Body of pancreas (tissue), 4 donors: ENCODE results near the gene CYS1. TPM values are rescaled to one million over a fixed set of nuclear protein-coding genes. Genes with fewer than 3 reads are reported as not detected.

ENCODE experiments used
- ATAC-seq: fragments of 150-250 bp; one replicate; pipeline ENCODE4 v1.9.1; 2016
- DNase-seq, 4 donors: peaks; one replicate each; pipeline ENCODE4 v3.0.0-alpha.2; 2019
- H3K27ac ChIP-seq, 4 donors: fragments of 200-600 bp; sonication (generic); 1 replicate in 3 of 4; 2 replicates in 1 of 4; pipeline versions ENCODE4 v1.5.1 to v1.6.1; 2016 to 2019; ENCODE audit warnings: mild to moderate bottlenecking in 1 of 4, mixed read lengths in 1 of 4, moderate library complexity in 1 of 4
- H3K27me3 ChIP-seq, 2 donors: fragments of 200-600 bp; sonication (generic); one replicate each; pipeline ENCODE4 v1.6.0; 2016; ENCODE audit warnings: mild to moderate bottlenecking in 1 of 2
- H3K36me3 ChIP-seq, 2 donors: fragments of 200-600 bp; sonication (generic); replicated peaks in 1 of 2; 2 replicates each; pipeline ENCODE4 v1.5.1; 2016; ENCODE audit warnings: low read depth in 2 of 2; ENCODE audit not compliant: insufficient read depth in 1 of 2
- H3K4me1 ChIP-seq: fragments of 200-600 bp; sonication (generic); one replicate; pipeline ENCODE4 v1.6.0; 2016
- H3K4me3 ChIP-seq, 2 donors: fragments of 200-600 bp; sonication (generic); 1 replicate in 1 of 2; 2 replicates in 1 of 2; pipeline ENCODE4 v1.5.1; 2016 to 2019
- H3K9me3 ChIP-seq, 3 donors: fragments of 200-600 bp; sonication (generic); 1 replicate in 2 of 3; 2 replicates in 1 of 3; pipeline ENCODE4 v1.5.1; 2016
- CTCF ChIP-seq, 7 experiments: fragments of 450-650 bp in 4 of 7; fragments of 200-600 bp in 3 of 7; sonication (generic) in 3 of 7; IDR thresholded peaks; one replicate each; pipeline ENCODE4 v1.5.1; 2016 to 2019; ENCODE audit warnings: antibody characterized with exemption in 7 of 7
- POLR2A ChIP-seq, 3 donors: fragments of 450-650 bp; IDR thresholded peaks; one replicate each; pipeline ENCODE4 v1.6.1; 2016; ENCODE audit warnings: antibody characterized with exemption in 3 of 3, mild to moderate bottlenecking in 2 of 3
- WGBS, 2 donors: methylation state at CpG; one replicate each; pipeline ENCODE4 v1.1.5; 2017; 5-methylcytosine and 5-hydroxymethylcytosine counted together
- intact Hi-C: fragments of 100-400 bp; cut with DNase I; formaldehyde crosslinking; loops from one replicate; pipeline ENCODE4 v1.15.1; 2023
- total RNA-seq, 2 donors: library from RNA; depleted of rRNA; stranded (reverse); fragments of >200 nt; gene quantifications; one replicate each; pipeline ENCODE4 v1.1.0, GENCODE V29; 2016

CYS1 gene
- total RNA-seq, 2 donors from 2014 or later: 30.4 to 36.6 TPM

GRCh38 chr2:10061221-10061925 lies 18.8 kb downstream of the CYS1 start:
- no peaks in the 10 kb centered on the region for H3K27me3 ChIP-seq
- ATAC-seq (no peak), DNase-seq (no peak)
- no peaks in the 10 kb centered on the region for H3K9me3 ChIP-seq
- no peak for TF ChIP-seq CTCF (IDR thresholded peaks at IDR 0.05)
- no peak for TF ChIP-seq POLR2A (IDR thresholded peaks at IDR 0.05)
- no peaks in the 10 kb centered on the region for H3K36me3 ChIP-seq
- H3K4me3 ChIP-seq: no peak overlapping the region
- no peak overlapping the region for H3K27ac ChIP-seq
- intact Hi-C loops: no loop called here
- H3K4me1 ChIP-seq: peaks cover 5% of the 10 kb centered on the region
- WGBS, 2 donors: 85 to 91% methylated on average over 9 of the region's 9 CpGs

GRCh38 chr2:10059552-10060335 lies 20.5 kb downstream of the CYS1 start:
- TF ChIP-seq POLR2A (IDR thresholded peaks at IDR 0.05): no peak
- TF ChIP-seq CTCF (IDR thresholded peaks at IDR 0.05): no peak
- peaks cover 11% of the 10 kb centered on the region for H3K4me1 ChIP-seq
- H3K27ac ChIP-seq: no peak overlapping the region
- intact Hi-C loops: no loop called here
- 86 to 87% methylated on average over 8 to 20 of the region's 20 CpGs for WGBS, 2 donors
- H3K9me3 ChIP-seq: no peaks in the 10 kb centered on the region
- ATAC-seq (no peak), DNase-seq (no peak)
- no peaks in the 10 kb centered on the region for H3K27me3 ChIP-seq
- no peak overlapping the region for H3K4me3 ChIP-seq
- H3K36me3 ChIP-seq: no peaks in the 10 kb centered on the region

GRCh38 chr2:10059016-10059351 lies 21.2 kb downstream of the CYS1 start:
- DNase-seq (no peak), ATAC-seq (no peak)
- H3K4me1 ChIP-seq: peaks cover 19% of the 10 kb centered on the region
- intact Hi-C loops: no loop called here
- H3K36me3 ChIP-seq: peaks cover 0 to 3% of the 10 kb centered on the region in 2 donors
- no peaks in the 10 kb centered on the region for H3K27me3 ChIP-seq
- H3K4me3 ChIP-seq: no peak overlapping the region
- WGBS, 2 donors: 93% methylated on average over 17 of the region's 17 CpGs
- H3K9me3 ChIP-seq: no peaks in the 10 kb centered on the region
- H3K27ac ChIP-seq: no peak overlapping the region
- no peak for TF ChIP-seq POLR2A (IDR thresholded peaks at IDR 0.05)
- no peak for TF ChIP-seq CTCF (IDR thresholded peaks at IDR 0.05)

- Histone ChIP-seq H3K4me3 (no peak overlapping the region), H3K9me3 (no peaks in the 10 kb centered on the region), H3K36me3 (peaks cover 0 to 3% of the 10 kb centered on the region in 2 donors), H3K4me1 (peaks cover 25% of the 10 kb centered on the region), H3K27ac (peak overlapping the region in 1 of 4 donors; percentile 58), H3K27me3 (no peaks in the 10 kb centered on the region)
- 91 to 95% methylated on average over 11 to 39 of the region's 39 CpGs for WGBS, 2 donors
- ATAC-seq (no peak), DNase-seq (no peak)
- intact Hi-C loops: no loop called here
- TF ChIP-seq POLR2A (IDR thresholded peaks at IDR 0.05) (no peak), CTCF (IDR thresholded peaks at IDR 0.05) (no peak)
Measured at GRCh38 chr2:10058251-10059015, 21.8 kb downstream of the CYS1 start.
